Suprapubic skin (tissue), 4 donors: ENCODE results near the gene ABHD18. TPM values are rescaled to one million over a fixed set of nuclear protein-coding genes. Genes with fewer than 3 reads are reported as not detected.
A peak's percentile ranks its signal among the peaks of the same experiment; 100 is the strongest.
"Not testable (repeated sequence)": the region's sequence is repeated elsewhere in the genome, so short reads cannot be mapped to it uniquely, and the experiment has no call there.

ENCODE experiments used
- DNase-seq, 2 donors: peaks; one replicate each; pipeline ENCODE4 v3.0.0-alpha.2; 2019; ENCODE audit warnings: low spot score in 2 of 2
- H3K27ac ChIP-seq: fragments of 200-600 bp; sonication (generic); one replicate; pipeline ENCODE4 v1.5.1; 2019
- H3K27me3 ChIP-seq: fragments of 200-600 bp; sonication (generic); one replicate; pipeline ENCODE4 v1.5.1; 2019
- H3K36me3 ChIP-seq: fragments of 200-600 bp; sonication (generic); one replicate; pipeline ENCODE4 v1.5.1; 2019
- H3K4me1 ChIP-seq: fragments of 200-600 bp; sonication (generic); one replicate; pipeline ENCODE4 v1.5.1; 2019
- H3K4me3 ChIP-seq: fragments of 200-600 bp; sonication (generic); one replicate; pipeline ENCODE4 v1.5.1; 2019; ENCODE audit warnings: mild to moderate bottlenecking
- H3K9me3 ChIP-seq: fragments of 200-600 bp; sonication (generic); one replicate; pipeline ENCODE4 v1.5.1; 2019
- CTCF ChIP-seq, 2 donors: fragments of 200-600 bp in 1 of 2; fragments of 450-650 bp in 1 of 2; sonication (generic) in 1 of 2; IDR thresholded peaks; one replicate each; pipeline ENCODE4 v1.5.1; 2016 to 2019; ENCODE audit warnings: antibody characterized with exemption in 2 of 2, mild to moderate bottlenecking in 1 of 2, moderate library complexity in 1 of 2
- EP300 ChIP-seq: sonication (generic); formaldehyde crosslinking; IDR thresholded peaks from one replicate; pipeline ENCODE4 v1.6.1; 2017; ENCODE audit warnings: antibody characterized with exemption
- POLR2A ChIP-seq, 2 donors: fragments of 450-650 bp; IDR thresholded peaks; one replicate each; pipeline ENCODE4 v1.6.1; 2017; ENCODE audit warnings: antibody characterized with exemption in 2 of 2, mild to moderate bottlenecking in 2 of 2, moderate library complexity in 2 of 2
- POLR2AphosphoS5 ChIP-seq, 3 donors: sonication (generic); formaldehyde crosslinking; IDR thresholded peaks; one replicate each; pipeline ENCODE4 v1.6.1; 2017; ENCODE audit warnings: antibody characterized with exemption in 3 of 3
- WGBS: methylation state at CpG from one replicate; pipeline ENCODE4 v1.1.5; 2018; 5-methylcytosine and 5-hydroxymethylcytosine counted together
- total RNA-seq, 4 donors: library from RNA; depleted of rRNA; stranded (reverse); fragments of >200 nt; gene quantifications; one replicate each; pipeline ENCODE4 v1.1.0, GENCODE V29; 2016

Gene ABHD18
- 10 to 100 TPM in 2 of 4 donors, 1 to 10 TPM in 2; 5.5 to 17.8 (median 10.3) TPM for total RNA-seq

GRCh38 chr4:127965062-127965802, at the start of gene ABHD18, which contains the start of gene MFSD8:
TSS of gene ABHD18 (plus strand) at chr4:127965406. CDS start at chr4:127982956, 17,550 bp downstream.
TSS of gene MFSD8 (minus strand) at chr4:127965173. CDS start at chr4:127965133, 40 bp downstream.
- TF ChIP-seq CTCF (IDR thresholded peaks at IDR 0.05) (peak in 1 of 2 donors; percentile 39), POLR2AphosphoS5 (IDR thresholded peaks at IDR 0.05) (peak in 2 of 3 donors; percentile 86 to 93), POLR2A (IDR thresholded peaks at IDR 0.05) (peak in 1 of 2 donors; percentile 36), EP300 (no peak)
- H3K9me3 ChIP-seq, result no peaks in the 10 kb centered on the region
- H3K36me3 ChIP-seq, result no peaks in the 10 kb centered on the region
- H3K27me3 ChIP-seq, result no peaks in the 10 kb centered on the region
- peaks cover 26% of the 10 kb centered on the region for H3K4me1 ChIP-seq
- peak within 1 kb of the TSS; percentile 97 for H3K27ac ChIP-seq
- H3K4me3 ChIP-seq, result peak within 1 kb of the TSS; percentile 98
- WGBS, result 0% methylated on average over 14 of the region's 69 CpGs
- DNase-seq, result peak; percentile 99

- Histone ChIP-seq H3K4me1 (no peaks in the 10 kb centered on the region), H3K9me3 (no peaks in the 10 kb centered on the region), H3K27me3 (no peaks in the 10 kb centered on the region), H3K36me3 (peaks cover 41% of the 10 kb centered on the region), H3K4me3 (no peak overlapping the region), H3K27ac (no peak overlapping the region)
- WGBS, result 96% methylated on average over 3 of the region's 3 CpGs
- no peak for TF ChIP-seq CTCF (IDR thresholded peaks at IDR 0.05)
- no peak for TF ChIP-seq POLR2A (IDR thresholded peaks at IDR 0.05)
- TF ChIP-seq EP300, result no peak
- TF ChIP-seq POLR2AphosphoS5 (IDR thresholded peaks at IDR 0.05), result no peak
- DNase-seq, result no peak
These were observed 48.7 kb upstream of the ABHD18 start for GRCh38 chr4:127916512-127916911.

- Histone ChIP-seq H3K9me3 (no peaks in the 10 kb centered on the region), H3K36me3 (peaks cover 45% of the 10 kb centered on the region), H3K27me3 (no peaks in the 10 kb centered on the region), H3K27ac (no peak overlapping the region), H3K4me3 (no peak overlapping the region), H3K4me1 (no peaks in the 10 kb centered on the region)
- no peak for TF ChIP-seq CTCF (IDR thresholded peaks at IDR 0.05)
- no peak for TF ChIP-seq POLR2AphosphoS5 (IDR thresholded peaks at IDR 0.05)
- TF ChIP-seq EP300, result no peak
- TF ChIP-seq POLR2A (IDR thresholded peaks at IDR 0.05), result no peak
- no peak for DNase-seq
These were observed 48.1 kb upstream of the ABHD18 start for GRCh38 chr4:127917151-127917550.

- no peak for DNase-seq
- H3K36me3 ChIP-seq, result peaks cover 49% of the 10 kb centered on the region
- H3K27me3 ChIP-seq, result no peaks in the 10 kb centered on the region
- no peak overlapping the region for H3K4me3 ChIP-seq
- no peak overlapping the region for H3K27ac ChIP-seq
- no peaks in the 10 kb centered on the region for H3K9me3 ChIP-seq
- H3K4me1 ChIP-seq, result no peaks in the 10 kb centered on the region
- WGBS, result 90% methylated on average over 3 of the region's 3 CpGs
- TF ChIP-seq EP300, result no peak
- no peak for TF ChIP-seq POLR2AphosphoS5 (IDR thresholded peaks at IDR 0.05)
- no peak for TF ChIP-seq POLR2A (IDR thresholded peaks at IDR 0.05)
- no peak for TF ChIP-seq CTCF (IDR thresholded peaks at IDR 0.05)
These were observed 44.7 kb upstream of the ABHD18 start for GRCh38 chr4:127920521-127920920.

GRCh38 chr4:127922226-127922625, 43.0 kb upstream of the ABHD18 start:
- TF ChIP-seq EP300 (no peak), POLR2AphosphoS5 (IDR thresholded peaks at IDR 0.05) (no peak), CTCF (IDR thresholded peaks at IDR 0.05) (no peak), POLR2A (IDR thresholded peaks at IDR 0.05) (no peak)
- Histone ChIP-seq H3K27ac (no peak overlapping the region), H3K9me3 (no peaks in the 10 kb centered on the region), H3K4me3 (no peak overlapping the region), H3K36me3 (peaks cover 59% of the 10 kb centered on the region), H3K27me3 (no peaks in the 10 kb centered on the region), H3K4me1 (no peaks in the 10 kb centered on the region)
- 98% methylated on average over 2 of the region's 2 CpGs for WGBS
- DNase-seq, result no peak

- not testable (repeated sequence) for H3K27me3 ChIP-seq, DNase-seq, H3K4me3 ChIP-seq, H3K27ac ChIP-seq, H3K9me3 ChIP-seq, H3K4me1 ChIP-seq
- peaks cover 44% of the 10 kb centered on the region for H3K36me3 ChIP-seq
- 98% methylated on average over 2 of the region's 2 CpGs for WGBS
These were observed 39.5 kb upstream of the ABHD18 start for GRCh38 chr4:127925720-127926119.
